GM10266 (cell line): ENCODE measurements around the gene BBC3.
"Not testable (repeated sequence)": the region's sequence is repeated elsewhere in the genome, so short reads cannot be mapped to it uniquely, and the experiment has no call there.

ENCODE experiments used
- DNase-seq: peaks from one replicate; pipeline ENCODE4 v3.0.0; 2012; ENCODE audit errors: extremely low spot score
- TF ChIP-seq, protein P1 (sequence below): IDR thresholded peaks from 2 replicates; pipeline ENCODE4 v1.5.1; 2012; ENCODE audit warnings: mild to moderate bottlenecking, low read depth; ENCODE audit not compliant: control insufficient read depth, insufficient read depth; ENCODE audit errors: missing control alignments

BBC3 gene

DNA sequence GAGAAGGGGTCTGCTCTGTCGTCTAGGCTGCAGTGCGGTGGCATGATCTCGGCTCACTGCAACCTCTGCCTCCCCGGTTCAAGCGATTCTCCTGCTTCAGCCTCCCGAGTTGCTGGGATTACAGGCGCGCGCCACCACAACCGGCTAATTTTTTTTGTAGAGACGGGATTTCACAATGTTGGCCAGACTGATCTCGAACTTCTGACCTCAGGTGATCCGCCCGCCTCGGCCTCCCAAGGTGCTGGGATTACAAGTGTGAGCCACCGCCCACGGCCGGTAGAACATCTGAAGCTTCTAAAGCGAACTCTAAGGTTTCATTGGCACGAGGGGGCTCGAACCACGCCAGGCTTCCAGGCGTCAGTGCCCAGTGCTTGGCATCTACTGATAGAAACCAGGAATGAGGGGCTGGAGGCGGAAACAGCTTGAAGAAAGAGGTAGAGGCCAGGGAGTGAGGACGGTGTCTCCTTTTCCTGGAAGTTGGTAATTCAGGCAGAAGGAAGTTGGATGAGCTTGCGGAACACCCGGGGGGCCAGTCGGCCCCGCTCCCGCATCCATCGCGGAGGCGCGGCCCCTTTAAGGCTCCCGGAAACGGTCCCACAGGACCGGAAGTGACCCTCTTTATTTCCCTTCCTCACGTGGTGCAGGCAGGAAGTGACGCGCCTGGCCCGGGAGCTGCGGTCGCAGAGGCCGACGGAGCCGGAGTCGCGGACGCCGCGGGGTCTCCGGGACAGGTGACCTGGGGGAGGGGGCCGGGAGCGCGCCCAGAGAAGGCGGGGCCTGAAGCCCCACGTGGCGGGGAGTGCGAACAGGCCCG lies 25.1 kb upstream of the BBC3 start, which contains the start of gene CCDC9:
Gene CCDC9, plus strand, starts transcription at position 647 of the 814 bp plus-strand sequence. CDS start 1,876 bp downstream, outside the sequence.
- DNase-seq: no peak
- TF ChIP-seq, protein P1, sequence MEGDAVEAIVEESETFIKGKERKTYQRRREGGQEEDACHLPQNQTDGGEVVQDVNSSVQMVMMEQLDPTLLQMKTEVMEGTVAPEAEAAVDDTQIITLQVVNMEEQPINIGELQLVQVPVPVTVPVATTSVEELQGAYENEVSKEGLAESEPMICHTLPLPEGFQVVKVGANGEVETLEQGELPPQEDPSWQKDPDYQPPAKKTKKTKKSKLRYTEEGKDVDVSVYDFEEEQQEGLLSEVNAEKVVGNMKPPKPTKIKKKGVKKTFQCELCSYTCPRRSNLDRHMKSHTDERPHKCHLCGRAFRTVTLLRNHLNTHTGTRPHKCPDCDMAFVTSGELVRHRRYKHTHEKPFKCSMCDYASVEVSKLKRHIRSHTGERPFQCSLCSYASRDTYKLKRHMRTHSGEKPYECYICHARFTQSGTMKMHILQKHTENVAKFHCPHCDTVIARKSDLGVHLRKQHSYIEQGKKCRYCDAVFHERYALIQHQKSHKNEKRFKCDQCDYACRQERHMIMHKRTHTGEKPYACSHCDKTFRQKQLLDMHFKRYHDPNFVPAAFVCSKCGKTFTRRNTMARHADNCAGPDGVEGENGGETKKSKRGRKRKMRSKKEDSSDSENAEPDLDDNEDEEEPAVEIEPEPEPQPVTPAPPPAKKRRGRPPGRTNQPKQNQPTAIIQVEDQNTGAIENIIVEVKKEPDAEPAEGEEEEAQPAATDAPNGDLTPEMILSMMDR: no peak

DNA sequence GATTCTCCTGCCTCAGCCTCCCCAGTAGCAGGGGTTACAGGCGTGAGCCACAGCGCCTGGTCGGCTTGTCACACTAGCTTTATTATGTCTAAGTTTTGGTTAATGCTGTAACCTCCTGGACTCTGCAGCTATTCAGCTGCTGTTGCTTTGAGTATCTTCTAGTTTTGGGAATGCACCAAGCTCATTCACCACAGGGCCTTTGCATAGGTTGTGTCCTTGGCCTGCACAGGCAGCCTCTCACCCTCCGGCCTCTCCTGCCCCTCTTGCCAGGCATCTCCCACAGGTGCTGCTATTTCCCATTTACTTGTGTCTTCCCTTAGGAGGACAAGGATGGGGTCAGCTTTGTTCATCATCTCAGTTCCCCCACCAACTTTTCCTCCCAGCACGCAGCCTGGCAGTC lies 23.0 kb upstream of the BBC3 start:
- no peak for DNase-seq
- TF ChIP-seq, protein P1: no peak

DNA sequence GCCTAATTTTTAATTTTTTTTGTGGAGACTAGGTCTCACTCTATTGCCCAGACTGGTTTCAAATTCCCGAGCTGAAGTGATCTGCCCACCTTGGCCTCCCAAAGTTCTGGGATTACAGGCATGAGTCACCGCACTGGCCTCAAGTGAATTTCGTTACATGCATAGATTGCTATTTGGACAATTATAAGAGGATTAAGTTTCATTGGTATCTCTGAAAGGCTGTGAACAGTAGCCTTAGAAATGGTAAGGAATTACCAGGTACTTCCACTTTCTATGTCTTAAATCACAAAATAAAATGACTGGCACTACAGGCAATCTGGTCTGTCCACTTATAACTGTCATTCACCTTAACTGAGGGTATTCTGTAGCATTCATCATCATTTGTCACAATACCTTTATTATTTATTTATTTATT lies 22.5 kb upstream of the BBC3 start:
- TF ChIP-seq, protein P1: no peak
- no peak for DNase-seq

DNA sequence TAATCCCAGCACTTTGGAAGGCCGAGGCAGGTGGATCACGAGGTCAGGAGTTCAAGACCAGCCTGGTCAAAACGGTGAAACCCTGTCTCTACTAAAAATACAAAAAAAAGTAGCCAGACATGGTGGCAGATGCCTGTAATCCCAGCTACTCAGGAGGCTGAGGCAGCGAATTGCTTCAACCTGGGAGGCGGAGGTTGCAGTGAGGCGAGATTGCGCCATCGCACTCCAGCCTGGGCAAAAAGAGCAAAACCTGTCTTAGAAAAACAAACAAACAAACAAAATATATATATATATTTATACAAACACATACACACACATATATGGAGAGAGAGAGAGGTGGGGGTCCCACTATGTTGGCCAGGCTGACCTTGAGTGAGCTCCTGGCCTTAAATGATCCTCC lies 22.0 kb upstream of the BBC3 start:
- not testable (repeated sequence) for DNase-seq

DNA sequence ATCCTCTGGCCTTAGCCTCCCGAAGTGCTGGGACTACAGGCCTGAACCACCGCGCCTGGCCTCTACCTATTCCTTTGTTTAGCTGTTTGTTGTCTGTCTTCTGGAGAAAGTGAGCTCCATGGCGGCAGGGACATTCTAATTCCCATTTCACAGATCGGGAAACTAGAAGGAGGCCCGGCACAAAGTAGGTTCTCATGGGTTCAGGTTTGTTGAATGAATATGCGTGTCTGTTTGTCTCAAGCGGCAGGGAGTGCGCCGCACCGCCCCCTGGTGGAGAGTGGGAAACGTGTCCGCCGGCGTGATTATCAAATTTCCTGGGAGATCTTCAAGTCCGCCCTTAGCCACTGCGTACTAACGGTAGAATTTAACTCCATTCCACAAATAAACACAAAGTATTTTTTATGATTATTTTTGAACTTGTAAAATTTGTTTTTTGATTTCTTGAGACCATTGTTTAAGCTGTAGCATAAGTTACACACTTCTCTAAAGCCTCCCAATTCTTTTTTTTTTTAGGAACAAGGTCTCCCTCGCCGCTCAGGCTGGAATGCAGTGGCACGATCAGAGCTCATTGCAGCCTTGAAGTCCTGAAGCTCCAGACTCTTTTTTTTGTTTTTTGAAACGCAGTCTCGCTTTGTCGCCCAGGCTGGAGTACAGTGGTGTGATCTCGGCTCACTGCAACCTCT lies 16.4 kb upstream of the BBC3 start:
- peak; percentile 74 for DNase-seq
- TF ChIP-seq, protein P1: peak; percentile 87

DNA sequence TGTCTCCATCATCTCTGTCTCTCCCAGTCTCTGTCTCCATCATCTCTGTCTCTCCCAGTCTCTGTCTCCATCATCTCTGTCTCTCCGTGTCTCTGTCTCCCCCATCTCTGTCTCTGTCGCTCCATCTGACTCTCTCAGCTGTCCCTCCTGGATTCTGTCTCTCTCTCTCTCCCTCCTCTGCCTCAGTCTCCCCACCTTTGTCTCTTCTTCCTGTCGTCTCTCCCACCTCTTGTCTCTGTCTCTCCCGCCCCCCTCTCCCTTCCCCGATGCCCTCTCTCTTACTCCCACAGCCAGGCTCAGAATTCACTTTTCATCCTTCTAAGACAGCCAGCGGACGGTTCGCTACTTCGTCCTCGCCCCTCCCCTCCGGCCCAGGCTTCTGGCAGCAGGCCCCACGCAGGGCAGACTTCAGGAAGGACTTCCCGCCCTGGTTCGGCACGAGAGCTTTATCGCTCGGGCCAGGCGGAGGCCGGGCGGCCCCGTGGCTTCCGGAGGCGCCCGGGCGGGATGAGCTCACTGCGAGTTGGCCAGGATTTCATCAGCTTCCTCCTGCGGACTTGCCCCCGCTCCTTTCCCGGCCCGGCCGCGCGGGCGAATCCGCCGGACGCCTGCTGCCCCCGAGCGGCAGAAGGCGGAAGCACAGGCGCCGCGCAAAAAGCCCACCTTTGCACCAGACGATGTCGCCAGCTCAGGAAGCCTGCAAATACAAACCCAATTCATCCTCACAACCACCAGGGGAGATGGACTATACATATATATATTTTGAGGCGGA lies 13.0 kb upstream of the BBC3 start:
- TF ChIP-seq, protein P1: peak; percentile 100
- peak; percentile 92 for DNase-seq

DNA sequence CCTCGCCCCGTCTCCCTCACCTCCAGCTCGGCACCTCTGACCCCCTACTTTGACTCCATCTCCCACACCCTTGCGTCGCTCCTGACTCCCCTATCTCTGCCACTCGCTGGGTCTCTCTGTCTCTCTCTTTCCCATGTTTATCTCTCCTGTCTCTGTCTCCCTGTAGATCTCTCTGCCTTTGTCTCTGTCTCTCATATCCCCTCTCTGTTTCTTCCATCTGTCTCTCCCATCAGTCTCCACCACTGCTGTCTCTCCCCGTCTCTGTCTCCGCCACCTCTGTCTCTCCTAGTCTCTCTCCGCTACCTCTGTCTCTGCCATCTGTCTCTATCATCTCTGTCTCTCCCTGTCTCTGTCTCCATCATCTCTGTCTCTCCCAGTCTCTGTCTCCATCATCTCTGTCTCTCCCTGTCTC lies 12.4 kb upstream of the BBC3 start:
- no peak for DNase-seq
- TF ChIP-seq, protein P1: no peak
